HG03159 (cell line): ENCODE results near the gene PPP4C.
A peak's percentile ranks its signal among the peaks of the same experiment; 100 is the strongest.

ENCODE experiments used
- ATAC-seq: cut with Tn5 transposase; IDR thresholded peaks from one replicate; pipeline ENCODE4 v1.9.1; 2021; ENCODE audit warnings: mild to moderate bottlenecking, moderate library complexity; ENCODE audit not compliant: unreplicated experiment

Gene PPP4C

GRCh38 chr16:30079480-30079879, 3.7 kb downstream of the PPP4C start:
- no peak for ATAC-seq

- no peak for ATAC-seq
These were observed 6.8 kb downstream of the PPP4C start for GRCh38 chr16:30082545-30083090.

GRCh38 chr16:30083216-30084055, 7.6 kb downstream of the PPP4C start:
- no peak for ATAC-seq

GRCh38 chr16:30084096-30084815, 8.5 kb downstream of the PPP4C start:
- ATAC-seq = no peak

- no peak for ATAC-seq
These were observed 9.0 kb downstream of the PPP4C start for GRCh38 chr16:30084816-30085159.

DNA sequence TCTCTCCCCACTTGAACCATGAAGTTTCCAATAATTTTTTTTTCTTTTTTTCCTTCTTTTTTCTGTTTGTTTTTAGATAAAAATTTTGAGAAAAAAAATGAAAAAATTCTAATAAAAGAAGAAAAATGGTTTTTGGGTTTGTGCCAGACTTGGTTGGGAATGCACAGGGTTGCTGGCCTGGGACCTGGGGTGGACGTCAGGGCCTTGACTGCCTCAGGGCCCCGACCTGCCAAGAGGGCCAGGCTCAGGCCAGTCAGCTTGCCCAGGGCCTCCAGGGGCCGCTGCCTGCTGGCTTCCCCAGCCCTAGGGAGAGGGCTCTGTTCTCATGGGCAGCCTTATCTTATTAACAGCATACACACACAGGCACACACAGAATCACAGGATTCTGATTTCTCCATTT, 9.5 kb downstream of the PPP4C start:
- no peak for ATAC-seq

GRCh38 chr16:30085820-30086219, 10.0 kb downstream of the PPP4C start:
- ATAC-seq = no peak

GRCh38 chr16:30086291-30087140, 10.7 kb downstream of the PPP4C start:
- no peak for ATAC-seq

DNA sequence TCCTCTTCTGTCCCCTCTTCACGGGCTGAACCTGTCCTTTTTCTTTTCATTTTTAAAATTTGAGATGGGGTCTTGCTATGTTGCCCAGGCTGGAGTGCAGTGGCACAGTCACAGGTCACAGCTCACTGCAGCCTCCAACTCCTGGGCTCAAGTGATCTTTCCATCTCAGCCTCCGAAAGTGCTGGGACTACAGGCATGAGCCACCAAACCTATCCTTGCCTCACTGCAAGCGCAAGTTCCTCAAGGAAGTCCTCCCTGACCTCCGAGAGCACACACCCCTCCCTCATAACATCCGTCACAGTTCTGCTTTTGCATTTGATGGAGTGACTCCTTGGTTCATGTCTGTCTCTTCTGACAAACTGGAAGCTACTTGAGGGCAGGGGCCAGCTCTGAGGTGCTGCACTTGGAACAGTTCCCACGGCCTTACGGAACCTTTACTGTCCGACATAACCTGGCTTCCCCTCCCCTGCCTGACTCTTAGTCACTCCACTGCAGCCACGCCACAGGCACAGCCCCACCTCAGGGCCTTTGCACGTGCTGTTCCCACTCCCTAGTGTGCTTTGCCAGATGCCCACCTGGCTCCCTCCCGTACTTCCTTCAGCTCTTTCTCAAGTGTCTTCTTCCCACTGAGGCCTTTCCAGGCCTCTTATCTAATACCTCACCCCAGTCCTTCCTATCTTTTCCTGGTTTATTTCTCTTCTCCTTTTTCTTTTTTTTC, 11.5 kb downstream of the PPP4C start:
- ATAC-seq = no peak

DNA sequence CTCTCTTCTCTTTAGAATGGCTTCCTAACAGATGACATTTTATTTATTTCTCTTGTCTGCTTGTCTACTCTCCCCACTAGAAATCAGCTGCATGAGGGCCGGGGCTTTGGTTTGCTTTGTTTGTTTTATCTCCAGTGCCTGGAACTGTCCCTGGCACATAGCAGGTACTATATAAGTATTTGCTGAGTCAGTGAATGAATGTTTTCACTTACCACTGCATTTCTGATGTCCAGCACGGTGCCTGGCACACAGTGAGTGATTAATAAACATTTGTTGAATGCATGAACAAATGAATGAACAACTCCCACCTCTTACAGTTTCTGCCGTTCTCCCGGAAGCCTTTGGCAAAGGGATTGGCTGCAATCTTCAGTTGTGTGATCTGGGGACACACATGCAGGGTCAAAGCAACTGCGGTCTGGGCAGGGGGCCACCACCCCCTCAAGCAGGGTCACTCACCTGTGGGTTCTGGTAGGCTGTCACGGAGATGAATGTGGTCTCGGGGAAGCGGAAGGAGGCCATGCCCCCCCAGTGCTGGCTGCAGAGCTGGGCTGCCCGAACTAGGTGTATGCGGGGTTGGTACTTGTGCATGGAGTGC, 12.5 kb downstream of the PPP4C start:
- no peak for ATAC-seq

- no peak for ATAC-seq
These were observed 13.2 kb downstream of the PPP4C start for GRCh38 chr16:30088832-30089624.

DNA sequence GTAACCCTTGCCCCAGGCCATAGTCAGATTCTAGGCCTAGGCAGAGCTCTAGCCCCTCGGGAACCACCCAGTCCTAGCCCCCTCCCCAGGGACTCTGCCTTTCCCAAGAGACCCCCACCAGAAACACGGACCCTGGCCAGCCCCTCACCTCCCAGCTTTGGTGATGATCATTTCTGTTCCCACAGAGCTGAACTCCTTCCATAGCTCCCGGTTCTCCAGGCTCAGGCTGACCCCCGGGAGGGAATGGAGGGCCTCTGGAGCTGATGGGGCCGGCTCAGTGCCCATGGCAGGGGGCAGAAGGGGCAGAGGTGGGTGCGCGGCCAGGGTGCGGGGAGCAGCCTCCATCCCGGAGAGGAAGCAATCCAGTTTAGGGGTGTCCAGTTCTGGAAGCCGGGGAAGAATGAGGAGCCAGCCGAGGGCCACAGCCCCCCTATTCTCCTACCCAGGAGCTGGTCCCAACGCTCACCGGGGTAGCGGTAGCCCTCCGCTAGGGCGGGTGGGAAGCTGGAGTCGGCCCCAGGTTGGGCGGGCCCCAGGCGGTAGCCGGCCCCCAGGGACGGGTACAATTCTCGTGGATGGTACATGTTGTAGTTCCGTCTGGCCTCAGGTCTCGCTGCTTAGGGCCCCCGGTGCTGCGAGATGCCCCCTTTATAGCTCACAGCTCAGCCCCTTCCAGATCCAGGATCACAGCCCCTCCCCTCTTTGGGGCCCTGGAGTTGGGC, 15.0 kb downstream of the PPP4C start:
- ATAC-seq = no peak

- peak; percentile 61 for ATAC-seq
These were observed 15.9 kb downstream of the PPP4C start, which contains the start of gene TBX6 for GRCh38 chr16:30091474-30092372. Gene TBX6 (minus strand): TSS chr16:30091924. CDS start chr16:30091193, 731 bp downstream.

DNA sequence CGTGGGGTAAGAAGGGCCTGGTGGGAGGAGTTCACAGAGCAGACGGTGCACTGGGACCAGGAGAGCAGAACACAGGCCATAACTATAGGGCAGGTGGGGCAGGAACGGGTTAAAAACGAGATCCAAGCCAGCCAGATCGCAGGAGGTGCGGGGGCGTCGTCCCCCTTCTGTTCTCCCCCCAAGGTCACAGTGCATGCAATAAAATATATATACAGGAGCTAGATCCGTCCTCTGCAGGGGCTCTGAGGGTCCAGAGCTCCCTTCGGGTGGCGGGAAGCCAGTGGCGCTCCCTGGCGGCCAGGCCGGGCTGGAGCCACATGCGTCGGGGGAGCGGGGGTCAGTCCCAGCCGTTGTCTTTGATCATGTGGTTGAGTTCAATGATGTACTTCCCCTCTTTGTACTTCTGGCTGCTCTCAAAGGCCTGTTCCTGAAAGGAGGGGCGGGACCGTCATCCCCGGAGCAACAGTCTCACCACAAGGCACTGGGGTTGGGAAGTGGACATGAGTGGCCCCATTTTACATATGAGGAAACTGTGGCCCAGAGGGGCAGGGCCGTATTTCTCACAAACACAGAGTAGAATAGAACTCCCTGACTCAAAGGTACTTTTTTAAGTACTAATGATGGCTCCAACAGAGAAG, 16.7 kb downstream of the PPP4C start:
- peak; percentile 43 for ATAC-seq

GRCh38 chr16:30094541-30095165, 18.9 kb downstream of the PPP4C start:
- ATAC-seq = no peak
